Femur (tissue), 1 donor: ENCODE measurements around the gene RADIL.

Experiments
- DNase-seq: peaks from one replicate; pipeline ENCODE4 v3.0.0-alpha.2; 2017

The RADIL gene

GRCh38 chr7:4791738-4792536 is 91.6 kb downstream of the RADIL start:
- peak; percentile 91 for DNase-seq

- DNase-seq: no peak
These were observed 92.3 kb downstream of the RADIL start for GRCh38 chr7:4791101-4791737.

- no peak for DNase-seq
These were observed 93.0 kb downstream of the RADIL start for GRCh38 chr7:4790516-4790991.

GRCh38 chr7:4790078-4790465 is 93.4 kb downstream of the RADIL start:
- no peak for DNase-seq

GRCh38 chr7:4789194-4790077 is 94.1 kb downstream of the RADIL start:
- no peak for DNase-seq

- DNase-seq: no peak
These were observed 94.8 kb downstream of the RADIL start for GRCh38 chr7:4788627-4789189.

GRCh38 chr7:4787947-4788626 is 95.4 kb downstream of the RADIL start:
- DNase-seq: peak; percentile 19

- DNase-seq: no peak
These were observed 96.0 kb downstream of the RADIL start for GRCh38 chr7:4787541-4787940.

- no peak for DNase-seq
These were observed 97.5 kb downstream of the RADIL start for GRCh38 chr7:4786015-4786414.

GRCh38 chr7:4785371-4785770 is 98.1 kb downstream of the RADIL start:
- DNase-seq: no peak

GRCh38 chr7:4784799-4785198 is 98.7 kb downstream of the RADIL start:
- no peak for DNase-seq

GRCh38 chr7:4783762-4784351 is 99.7 kb downstream of the RADIL start:
- no peak for DNase-seq

- DNase-seq: no peak
These were observed 100.2 kb downstream of the RADIL start for GRCh38 chr7:4783292-4783652.

- no peak for DNase-seq
These were observed 100.9 kb downstream of the RADIL start for GRCh38 chr7:4782333-4783291.

- DNase-seq: no peak
These were observed 102.0 kb downstream of the RADIL start for GRCh38 chr7:4781366-4782069.

GRCh38 chr7:4779118-4779517 is 104.4 kb downstream of the RADIL start:
- DNase-seq: no peak

GRCh38 chr7:4775848-4776623 is 107.5 kb downstream of the RADIL start:
- peak; percentile 58 for DNase-seq

GRCh38 chr7:4775250-4775847 is 108.2 kb downstream of the RADIL start, which contains the start of gene AP5Z1:
Gene AP5Z1 (plus strand): TSS chr7:4775623. CDS start chr7:4775716, 93 bp downstream.
- peak; percentile 97 for DNase-seq
